Activated CD8-positive, alpha-beta T cell treated with anti-CD3 and anti-CD28 coated beads for 36 hours (primary cell): ENCODE data around the gene FMN1. TPM values are rescaled to one million over a fixed set of nuclear protein-coding genes. Genes with fewer than 3 reads are reported as not detected.
A peak's percentile ranks its signal among the peaks of the same experiment; 100 is the strongest.
"Not testable (repeated sequence)": the region's sequence is repeated elsewhere in the genome, so short reads cannot be mapped to it uniquely, and the experiment has no call there.

Experiments
- ATAC-seq: fragments of 200-7000 bp; cut with Tn5 transposase; one replicate; pipeline ENCODE4 v1.10.0; 2021; ENCODE audit warnings: mild to moderate bottlenecking, moderate library complexity
- CTCF ChIA-PET: fragments of 350-600 bp; sonication (Branson Sonifier 250); formaldehyde crosslinking; loops from one replicate; lab custom pipeline; 2021; ENCODE audit warnings: antibody characterized with exemption; lab: Charles Lee
- POLR2A ChIA-PET: fragments of 350-600 bp; sonication (Branson Sonifier 250); formaldehyde crosslinking; loops from one replicate; lab custom pipeline; 2021; ENCODE audit warnings: antibody characterized with exemption; lab: Charles Lee
- DNase-seq: peaks from one replicate; pipeline ENCODE4 v3.0.0-alpha.2; 2020
- H3K27ac Mint-ChIP-seq: one replicate; pipeline ENCODE4 v1.8.0; 2021; ENCODE audit warnings: mild to moderate bottlenecking, mixed read lengths
- H3K27me3 Mint-ChIP-seq: one replicate; pipeline ENCODE4 v1.8.0; 2021; ENCODE audit warnings: mixed read lengths
- H3K36me3 Mint-ChIP-seq: one replicate; pipeline ENCODE4 v1.8.0; 2021; ENCODE audit warnings: low read depth, mixed read lengths
- H3K4me1 Mint-ChIP-seq: one replicate; pipeline ENCODE4 v1.8.0; 2021; ENCODE audit warnings: low read depth, mixed read lengths
- H3K4me3 Mint-ChIP-seq: one replicate; pipeline ENCODE4 v1.8.0; 2021; ENCODE audit warnings: mild to moderate bottlenecking, moderate library complexity, mixed read lengths
- H3K9me3 Mint-ChIP-seq: one replicate; pipeline ENCODE4 v1.8.0; 2021; ENCODE audit warnings: mixed read lengths
- intact Hi-C: fragments of 100-400 bp; cut with micrococcal nuclease; formaldehyde crosslinking; loops from one replicate; pipeline ENCODE4 v1.10.0; 2022
- total RNA-seq, 2 experiments: library from RNA; stranded (reverse); gene quantifications; one replicate each; pipeline ENCODE4 v1.2.3, GENCODE V29; 2021
- TF ChIP-seq, protein P1 (sequence below): fragments of 200-600 bp; IDR thresholded peaks from one replicate; pipeline ENCODE4 v1.8.0; 2022; ENCODE audit warnings: antibody characterized with exemption, mild to moderate bottlenecking

The FMN1 gene
- total RNA-seq, 2 experiments from 2014 or later, result 0.07 TPM; not detected in 1

DNA sequence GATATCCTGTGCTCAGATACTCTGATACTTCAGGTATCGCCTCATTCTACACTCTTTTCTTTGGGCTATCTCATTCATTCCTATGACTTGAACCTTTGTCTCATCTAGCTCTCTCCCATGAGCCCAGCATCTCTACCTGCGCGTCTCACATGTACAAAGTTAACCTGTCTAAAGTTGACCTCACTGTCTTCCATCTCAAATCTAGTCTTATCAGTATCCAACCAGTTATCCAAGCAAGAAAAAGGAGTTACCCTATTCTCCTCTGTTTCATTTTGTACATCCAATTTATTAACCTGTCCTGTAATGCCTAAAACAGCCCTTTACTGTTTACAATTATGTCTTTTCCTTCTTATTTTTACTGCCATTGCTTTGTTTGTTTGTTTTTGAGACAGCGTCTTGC lies 342.5 kb downstream of the FMN1 start:
- CTCF ChIA-PET, result no interaction called here
- ATAC-seq, result no peak
- no peak for DNase-seq

DNA sequence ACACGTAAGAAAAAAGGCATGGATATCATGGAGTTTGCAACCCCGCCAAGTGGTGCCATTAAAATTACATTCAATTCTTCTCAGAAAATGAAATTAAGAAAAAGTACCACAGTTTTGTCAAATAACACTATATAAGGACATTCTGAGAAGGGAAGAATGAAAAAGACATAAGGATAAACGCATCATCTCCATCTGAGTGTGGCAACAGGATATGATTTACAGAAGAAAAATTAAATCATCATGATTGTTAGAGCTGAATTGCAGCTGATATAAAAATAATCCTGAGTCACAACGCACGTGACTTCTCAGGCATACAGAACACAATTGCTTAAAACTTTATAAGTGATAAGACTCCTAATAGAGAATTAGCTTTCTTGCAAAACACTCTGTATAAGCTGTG lies 342.9 kb downstream of the FMN1 start:
- Mint-ChIP-seq H3K27ac (no peak overlapping the region), H3K4me1 (no peaks in the 10 kb centered on the region), H3K9me3 (no peaks in the 10 kb centered on the region), H3K36me3 (no peaks in the 10 kb centered on the region), H3K4me3 (no peak overlapping the region), H3K27me3 (no peaks in the 10 kb centered on the region)
- ChIA-PET CTCF (no interaction called here), POLR2A (no interaction called here)
- DNase-seq (no peak), ATAC-seq (no peak)
- TF ChIP-seq, protein P1, sequence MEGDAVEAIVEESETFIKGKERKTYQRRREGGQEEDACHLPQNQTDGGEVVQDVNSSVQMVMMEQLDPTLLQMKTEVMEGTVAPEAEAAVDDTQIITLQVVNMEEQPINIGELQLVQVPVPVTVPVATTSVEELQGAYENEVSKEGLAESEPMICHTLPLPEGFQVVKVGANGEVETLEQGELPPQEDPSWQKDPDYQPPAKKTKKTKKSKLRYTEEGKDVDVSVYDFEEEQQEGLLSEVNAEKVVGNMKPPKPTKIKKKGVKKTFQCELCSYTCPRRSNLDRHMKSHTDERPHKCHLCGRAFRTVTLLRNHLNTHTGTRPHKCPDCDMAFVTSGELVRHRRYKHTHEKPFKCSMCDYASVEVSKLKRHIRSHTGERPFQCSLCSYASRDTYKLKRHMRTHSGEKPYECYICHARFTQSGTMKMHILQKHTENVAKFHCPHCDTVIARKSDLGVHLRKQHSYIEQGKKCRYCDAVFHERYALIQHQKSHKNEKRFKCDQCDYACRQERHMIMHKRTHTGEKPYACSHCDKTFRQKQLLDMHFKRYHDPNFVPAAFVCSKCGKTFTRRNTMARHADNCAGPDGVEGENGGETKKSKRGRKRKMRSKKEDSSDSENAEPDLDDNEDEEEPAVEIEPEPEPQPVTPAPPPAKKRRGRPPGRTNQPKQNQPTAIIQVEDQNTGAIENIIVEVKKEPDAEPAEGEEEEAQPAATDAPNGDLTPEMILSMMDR, result no peak
- intact Hi-C loops, result no loop called here

More for the DNA sequence above, 342.5 kb downstream of the FMN1 start:
- no peak overlapping the region for H3K4me3 Mint-ChIP-seq
- intact Hi-C loops, result no loop called here
- no peaks in the 10 kb centered on the region for H3K9me3 Mint-ChIP-seq
- H3K27ac Mint-ChIP-seq, result no peak overlapping the region
- TF ChIP-seq, protein P1, result no peak
- POLR2A ChIA-PET, result no interaction called here
- H3K4me1 Mint-ChIP-seq, result no peaks in the 10 kb centered on the region
- no peaks in the 10 kb centered on the region for H3K36me3 Mint-ChIP-seq
- H3K27me3 Mint-ChIP-seq, result no peaks in the 10 kb centered on the region

DNA sequence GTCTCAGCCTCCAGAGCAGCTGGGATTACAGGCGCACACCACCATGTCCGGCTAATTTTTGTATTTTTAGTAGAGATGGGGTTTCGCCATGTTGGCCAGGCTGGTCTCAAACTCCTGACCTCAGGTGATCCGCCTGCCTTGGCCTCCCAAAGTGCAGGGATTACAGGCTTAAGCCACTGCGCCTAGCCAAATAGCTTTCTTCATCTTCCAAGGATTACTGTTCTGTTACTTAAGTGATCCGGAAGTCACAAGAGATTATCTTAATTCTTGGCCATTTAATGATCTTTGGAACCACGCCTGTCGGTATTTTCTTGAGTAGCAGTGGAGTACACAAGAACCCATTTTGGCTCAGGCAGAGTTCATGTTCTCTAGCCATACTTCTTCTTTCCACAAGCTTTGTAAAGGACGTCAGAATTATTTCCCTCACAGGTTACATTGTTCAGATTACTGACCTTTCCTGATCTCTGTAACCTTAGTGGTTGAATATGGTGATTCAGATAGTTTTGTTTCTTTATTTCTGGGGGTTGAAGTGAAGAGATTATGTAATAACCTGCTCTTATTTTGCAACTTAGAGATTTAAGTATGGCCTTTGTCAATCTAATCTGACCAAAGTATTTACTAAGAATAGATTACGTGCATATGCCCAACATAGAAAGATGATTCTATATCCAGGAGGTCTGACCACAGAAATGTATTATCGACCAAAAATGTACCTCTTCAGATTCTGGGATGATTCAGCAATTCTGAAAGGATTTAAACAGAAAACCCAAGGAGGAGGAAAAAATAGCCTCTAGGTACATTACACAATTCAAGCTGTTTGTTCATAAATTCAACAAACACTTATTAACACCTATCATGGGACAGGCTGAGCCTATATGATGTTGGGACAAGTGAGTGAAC lies 344.5 kb downstream of the FMN1 start:
- no peaks in the 10 kb centered on the region for H3K36me3 Mint-ChIP-seq
- H3K4me1 Mint-ChIP-seq, result no peaks in the 10 kb centered on the region
- H3K27ac Mint-ChIP-seq, result no peak overlapping the region
- DNase-seq, result no peak
- no peak overlapping the region for H3K4me3 Mint-ChIP-seq
- CTCF ChIA-PET, result no interaction called here
- no peaks in the 10 kb centered on the region for H3K27me3 Mint-ChIP-seq
- TF ChIP-seq, protein P1, result no peak
- H3K9me3 Mint-ChIP-seq, result no peaks in the 10 kb centered on the region
- POLR2A ChIA-PET, result no interaction called here
- no peak for ATAC-seq
- intact Hi-C loops, result no loop called here

DNA sequence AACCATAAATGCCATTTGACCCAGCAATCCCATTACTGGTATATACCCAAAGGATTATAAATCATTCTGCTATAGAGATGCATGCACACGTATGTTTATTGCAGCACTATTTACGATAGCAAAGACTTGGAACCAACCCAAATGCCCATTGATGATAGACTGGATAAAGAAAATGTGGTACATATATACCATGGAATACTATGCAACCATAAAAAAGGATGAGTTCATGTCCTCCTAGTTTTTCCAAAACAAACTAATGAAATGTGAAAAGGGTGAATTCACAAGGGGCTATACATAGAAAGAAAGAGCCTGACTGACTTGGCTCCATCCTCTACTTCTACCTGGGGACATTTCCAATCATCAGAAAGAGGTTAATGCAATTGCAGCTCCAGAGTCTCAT lies 347.8 kb downstream of the FMN1 start:
- POLR2A ChIA-PET, H3K27ac Mint-ChIP-seq, H3K36me3 Mint-ChIP-seq, intact Hi-C loops, CTCF ChIA-PET, H3K27me3 Mint-ChIP-seq, H3K9me3 Mint-ChIP-seq, H3K4me1 Mint-ChIP-seq, DNase-seq, H3K4me3 Mint-ChIP-seq, ATAC-seq: not testable (repeated sequence)

DNA sequence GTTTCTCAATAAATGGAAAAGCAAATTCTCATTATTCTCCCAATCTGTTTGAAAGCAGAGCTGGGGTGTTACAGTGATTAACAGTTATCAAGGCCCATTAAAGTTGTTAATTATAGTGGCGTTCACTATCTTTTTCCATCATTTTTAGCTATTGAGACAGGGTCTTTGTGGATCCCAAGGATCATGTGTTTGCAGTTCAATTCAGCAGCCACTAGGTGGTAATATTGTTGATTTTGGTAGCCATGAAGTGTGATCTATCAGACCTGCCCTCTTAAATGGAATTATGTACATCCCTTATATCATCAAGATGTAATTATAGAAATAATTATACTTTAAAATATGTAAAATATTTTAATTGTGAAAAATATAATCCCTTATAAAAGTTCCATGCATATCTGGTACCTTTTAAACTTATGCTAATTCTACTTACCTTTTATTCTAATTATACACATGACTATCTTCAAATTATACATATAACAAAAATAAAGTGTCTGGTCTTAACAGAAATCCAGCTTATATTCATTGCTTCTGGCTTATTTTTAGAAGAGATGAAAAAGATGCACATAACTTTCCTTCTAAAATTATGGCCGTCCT lies 350.3 kb downstream of the FMN1 start:
- TF ChIP-seq, protein P1, result peak; percentile 63
- Mint-ChIP-seq H3K27ac (no peak overlapping the region), H3K4me3 (no peak overlapping the region), H3K27me3 (peaks cover 4% of the 10 kb centered on the region), H3K36me3 (no peaks in the 10 kb centered on the region), H3K4me1 (no peaks in the 10 kb centered on the region), H3K9me3 (no peaks in the 10 kb centered on the region)
- DNase-seq (no peak), ATAC-seq (no peak)
- ChIA-PET CTCF (interaction anchor here (0.5 to 3.6 kb wide), 15 partner anchors 8 to 1124 kb away, joined by 3 to 16 read pairs (median 4); no protein-coding TSS in a partner anchor), POLR2A (no interaction called here)
- intact Hi-C loops, result no loop called here
